NCI-H1105 (cell line): ENCODE results near the gene LAMTOR2.
"Not testable (repeated sequence)": the region's sequence is repeated elsewhere in the genome, so short reads cannot be mapped to it uniquely, and the experiment has no call there.

Experiments used
- DNase-seq: peaks from one replicate; lab custom pipeline; 2025; lab: John Stamatoyannopoulos, UW

LAMTOR2 gene

GRCh38 chr1:156052862-156053767, 1.5 kb upstream of the LAMTOR2 start:
- DNase-seq, result peak; percentile 41

GRCh38 chr1:156053768-156054499, 648 bp upstream of the LAMTOR2 start, which contains the start of gene UBQLN4:
TSS of gene UBQLN4 (minus strand) at chr1:156053798. CDS start at chr1:156053701, 97 bp downstream.
- peak; percentile 90 for DNase-seq

GRCh38 chr1:156055281-156056048, 883 bp downstream of the LAMTOR2 start:
- no peak for DNase-seq

GRCh38 chr1:156056326-156056849, 1.8 kb downstream of the LAMTOR2 start:
- DNase-seq, result no peak

GRCh38 chr1:156060937-156061636, 6.5 kb downstream of the LAMTOR2 start, which contains the start of gene RAB25:
TSS of gene RAB25 (plus strand) at chr1:156061160. CDS start at chr1:156061401, 241 bp downstream.
- peak; percentile 7 for DNase-seq

- DNase-seq, result no peak
Observed at GRCh38 chr1:156062189-156062588, 7.6 kb downstream of the LAMTOR2 start.

GRCh38 chr1:156063997-156064285, 9.4 kb downstream of the LAMTOR2 start:
- DNase-seq, result no peak

GRCh38 chr1:156064615-156065014, 10.0 kb downstream of the LAMTOR2 start:
- DNase-seq, result no peak

- DNase-seq, result no peak
Observed at GRCh38 chr1:156065212-156065611, 10.6 kb downstream of the LAMTOR2 start.

- no peak for DNase-seq
Observed at GRCh38 chr1:156065871-156066270, 11.3 kb downstream of the LAMTOR2 start.

GRCh38 chr1:156067262-156067661, 12.7 kb downstream of the LAMTOR2 start:
- DNase-seq, result no peak

- no peak for DNase-seq
Observed at GRCh38 chr1:156069490-156070455, 15.2 kb downstream of the LAMTOR2 start.

- DNase-seq, result peak; percentile 80
Observed at GRCh38 chr1:156070548-156070947, 16.0 kb downstream of the LAMTOR2 start.

GRCh38 chr1:156071332-156071816, 16.8 kb downstream of the LAMTOR2 start:
- DNase-seq, result not testable (repeated sequence)

GRCh38 chr1:156072251-156072650, 17.7 kb downstream of the LAMTOR2 start:
- DNase-seq, result no peak

GRCh38 chr1:156073110-156073687, 18.6 kb downstream of the LAMTOR2 start:
- DNase-seq, result no peak

- no peak for DNase-seq
Observed at GRCh38 chr1:156073740-156074139, 19.2 kb downstream of the LAMTOR2 start.

- DNase-seq, result no peak
Observed at GRCh38 chr1:156074661-156075060, 20.1 kb downstream of the LAMTOR2 start.

GRCh38 chr1:156075162-156075561, 20.6 kb downstream of the LAMTOR2 start:
- no peak for DNase-seq

GRCh38 chr1:156075775-156076204, 21.2 kb downstream of the LAMTOR2 start:
- no peak for DNase-seq
